PC-3 (cell line): ENCODE data around the gene MRPL43. TPM values are rescaled to one million over a fixed set of nuclear protein-coding genes. Genes with fewer than 3 reads are reported as not detected.

Experiments used
- ATAC-seq: fragments of 200-7000 bp; cut with Tn5 transposase; 2 replicates; pipeline ENCODE4 v1.9.1; 2020; ENCODE audit warnings: mild to moderate bottlenecking, moderate library complexity
- BruUV-seq: library from RNA; stranded (reverse); fragments of 400-500 nt; replicated peaks from 2 replicates; lab custom pipeline; 2021; lab: Mats Ljungman, UMichigan
- CTCF ChIA-PET: fragments of 300-600 bp; sonication (Branson Sonifier 250); formaldehyde crosslinking; loops from one replicate; lab custom pipeline; 2022; ENCODE audit warnings: antibody characterized with exemption; lab: Charles Lee
- POLR2A ChIA-PET: fragments of 300-600 bp; sonication (Branson Sonifier 250); formaldehyde crosslinking; loops from one replicate; lab custom pipeline; 2022; ENCODE audit warnings: antibody characterized with exemption; ENCODE audit not compliant: unreplicated experiment; lab: Charles Lee
- DNase-seq: peaks from one replicate; pipeline ENCODE4 v3.0.0-alpha.2; 2015
- H2AFZ ChIP-seq: fragments of 300-600 bp; sonication (generic); 2 replicates; pipeline ENCODE4 v1.6.0; 2016; ENCODE audit warnings: antibody characterized with exemption, low read length
- H3F3A ChIP-seq: fragments of 300-600 bp; sonication (generic); one replicate; pipeline ENCODE4 v1.6.0; 2017; ENCODE audit warnings: antibody characterized with exemption, low read length, control low read depth, mild to moderate bottlenecking; ENCODE audit not compliant: unreplicated experiment
- H3K27ac ChIP-seq: fragments of 300-600 bp; sonication (generic); 2 replicates; pipeline ENCODE4 v1.5.1; 2016; ENCODE audit warnings: mild to moderate bottlenecking, low read length
- H3K27me3 ChIP-seq: fragments of 300-600 bp; sonication (generic); 2 replicates; pipeline ENCODE4 v1.6.1; 2016; ENCODE audit warnings: low read length, mixed read lengths
- H3K36me3 ChIP-seq: fragments of 300-600 bp; sonication (generic); 2 replicates; pipeline ENCODE4 v1.6.1; 2016; ENCODE audit warnings: low read depth, mixed run types, low read length, mixed read lengths
- H3K4me1 ChIP-seq: fragments of 300-600 bp; sonication (generic); 2 replicates; pipeline ENCODE4 v1.5.1; 2016; ENCODE audit warnings: low read length; ENCODE audit not compliant: insufficient read depth
- H3K4me2 ChIP-seq: fragments of 300-600 bp; sonication (generic); 2 replicates; pipeline ENCODE4 v1.6.0; 2016; ENCODE audit warnings: low read length
- H3K4me3 ChIP-seq: fragments of 300-600 bp; sonication (generic); 2 replicates; pipeline ENCODE4 v1.5.1; 2016; ENCODE audit warnings: mild to moderate bottlenecking, low read length, mixed read lengths
- H3K79me2 ChIP-seq: fragments of 300-600 bp; sonication (generic); 2 replicates; pipeline ENCODE4 v1.6.1; 2017; ENCODE audit warnings: low read length, mixed read lengths
- H3K9ac ChIP-seq: fragments of 300-600 bp; sonication (generic); 2 replicates; pipeline ENCODE4 v1.6.0; 2016; ENCODE audit warnings: mild to moderate bottlenecking, low read length
- H3K9me2 ChIP-seq: fragments of 300-600 bp; sonication (generic); replicated peaks from 2 replicates; pipeline ENCODE4 v1.6.1; 2016; ENCODE audit warnings: mixed run types, low read length, mixed read lengths
- H3K9me3 ChIP-seq: fragments of 300-600 bp; sonication (generic); 2 replicates; pipeline ENCODE4 v1.6.1; 2016; ENCODE audit warnings: low read length, mixed read lengths
- H4K20me1 ChIP-seq: fragments of 300-600 bp; sonication (generic); 2 replicates; pipeline ENCODE4 v1.6.1; 2016; ENCODE audit warnings: low read length, mixed read lengths
- EZH2 ChIP-seq: fragments of 300-600 bp; sonication (generic); IDR thresholded peaks from one replicate; pipeline ENCODE4 v1.6.1; 2017; ENCODE audit warnings: antibody characterized with exemption, mild to moderate bottlenecking, low read length; ENCODE audit not compliant: unreplicated experiment
- EZH2phosphoT487 ChIP-seq: fragments of 300-600 bp; sonication (generic); IDR thresholded peaks from 2 replicates; pipeline ENCODE4 v1.6.1; 2018; ENCODE audit warnings: mild to moderate bottlenecking, antibody characterized with exemption, low read length, borderline replicate concordance
- intact Hi-C: fragments of 100-400 bp; cut with micrococcal nuclease; formaldehyde crosslinking; loops from 2 replicates; pipeline ENCODE4 v1.9.0; 2023
- total RNA-seq: library from RNA; depleted of rRNA; stranded (reverse); fragments of >200 nt; gene quantifications from 2 replicates; pipeline ENCODE4 v1.2.3, GENCODE V29; 2014
- TF ChIP-seq, protein P1 (sequence below): fragments of 300-600 bp; sonication (generic); conservative IDR thresholded peaks from 2 replicates; pipeline ENCODE4 v1.5.1; 2017; ENCODE audit warnings: antibody characterized with exemption, low read depth, mild to moderate bottlenecking, low read length

Gene MRPL43
- total RNA-seq, 1 experiment from 2014 or later = 81.0 TPM

DNA sequence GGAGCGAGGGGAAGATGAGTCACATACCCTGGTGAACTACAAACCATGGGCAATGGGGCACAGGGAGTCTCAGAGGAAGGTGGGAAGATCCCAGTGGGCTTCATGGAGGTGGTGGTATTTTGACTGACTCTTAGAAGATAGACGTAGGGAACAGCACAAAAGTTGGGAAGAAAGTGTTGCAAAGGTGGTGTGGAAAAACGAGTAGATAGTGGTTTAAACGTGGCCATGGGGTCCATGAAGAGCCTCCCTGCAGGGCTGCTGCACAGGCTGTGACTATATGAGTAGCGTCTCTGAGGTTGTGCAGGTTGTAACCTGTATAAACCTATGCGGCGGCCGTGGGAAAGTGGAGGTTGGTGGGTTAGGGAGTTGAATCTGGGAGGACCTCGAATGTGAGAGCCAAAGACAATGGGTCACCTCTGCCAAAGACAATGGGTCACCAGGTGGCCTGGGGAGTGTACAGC, 26.1 kb upstream of the MRPL43 start:
- Histone ChIP-seq H3K4me3 (no peak overlapping the region), H3K9me2 (no peaks in the 10 kb centered on the region), H3K27me3 (no peaks in the 10 kb centered on the region), H4K20me1 (no peaks in the 10 kb centered on the region), H3K9ac (no peak overlapping the region), H3K4me1 (peaks cover 29% of the 10 kb centered on the region), H3F3A (no peaks in the 10 kb centered on the region), H3K9me3 (no peaks in the 10 kb centered on the region), H3K36me3 (no peaks in the 10 kb centered on the region), H2AFZ (peak overlapping the region; percentile 38; the same call in 1 of the 2 replicates), H3K27ac (peak overlapping the region; percentile 29; the same call in 1 of the 2 replicates), H3K79me2 (no peaks in the 10 kb centered on the region), H3K4me2 (peak overlapping the region; percentile 33)
- POLR2A ChIA-PET = no interaction called here
- TF ChIP-seq EZH2phosphoT487 (no peak), EZH2 (no peak)
- TF ChIP-seq, protein P1, sequence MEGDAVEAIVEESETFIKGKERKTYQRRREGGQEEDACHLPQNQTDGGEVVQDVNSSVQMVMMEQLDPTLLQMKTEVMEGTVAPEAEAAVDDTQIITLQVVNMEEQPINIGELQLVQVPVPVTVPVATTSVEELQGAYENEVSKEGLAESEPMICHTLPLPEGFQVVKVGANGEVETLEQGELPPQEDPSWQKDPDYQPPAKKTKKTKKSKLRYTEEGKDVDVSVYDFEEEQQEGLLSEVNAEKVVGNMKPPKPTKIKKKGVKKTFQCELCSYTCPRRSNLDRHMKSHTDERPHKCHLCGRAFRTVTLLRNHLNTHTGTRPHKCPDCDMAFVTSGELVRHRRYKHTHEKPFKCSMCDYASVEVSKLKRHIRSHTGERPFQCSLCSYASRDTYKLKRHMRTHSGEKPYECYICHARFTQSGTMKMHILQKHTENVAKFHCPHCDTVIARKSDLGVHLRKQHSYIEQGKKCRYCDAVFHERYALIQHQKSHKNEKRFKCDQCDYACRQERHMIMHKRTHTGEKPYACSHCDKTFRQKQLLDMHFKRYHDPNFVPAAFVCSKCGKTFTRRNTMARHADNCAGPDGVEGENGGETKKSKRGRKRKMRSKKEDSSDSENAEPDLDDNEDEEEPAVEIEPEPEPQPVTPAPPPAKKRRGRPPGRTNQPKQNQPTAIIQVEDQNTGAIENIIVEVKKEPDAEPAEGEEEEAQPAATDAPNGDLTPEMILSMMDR = no peak
- DNase-seq (no peak), ATAC-seq (no peak)
- no TSS peak for BruUV-seq
- intact Hi-C loops = loop anchor here (1.0 kb wide), 1 partner anchor 15 kb away; no protein-coding TSS in a partner anchor
- CTCF ChIA-PET = no interaction called here

DNA sequence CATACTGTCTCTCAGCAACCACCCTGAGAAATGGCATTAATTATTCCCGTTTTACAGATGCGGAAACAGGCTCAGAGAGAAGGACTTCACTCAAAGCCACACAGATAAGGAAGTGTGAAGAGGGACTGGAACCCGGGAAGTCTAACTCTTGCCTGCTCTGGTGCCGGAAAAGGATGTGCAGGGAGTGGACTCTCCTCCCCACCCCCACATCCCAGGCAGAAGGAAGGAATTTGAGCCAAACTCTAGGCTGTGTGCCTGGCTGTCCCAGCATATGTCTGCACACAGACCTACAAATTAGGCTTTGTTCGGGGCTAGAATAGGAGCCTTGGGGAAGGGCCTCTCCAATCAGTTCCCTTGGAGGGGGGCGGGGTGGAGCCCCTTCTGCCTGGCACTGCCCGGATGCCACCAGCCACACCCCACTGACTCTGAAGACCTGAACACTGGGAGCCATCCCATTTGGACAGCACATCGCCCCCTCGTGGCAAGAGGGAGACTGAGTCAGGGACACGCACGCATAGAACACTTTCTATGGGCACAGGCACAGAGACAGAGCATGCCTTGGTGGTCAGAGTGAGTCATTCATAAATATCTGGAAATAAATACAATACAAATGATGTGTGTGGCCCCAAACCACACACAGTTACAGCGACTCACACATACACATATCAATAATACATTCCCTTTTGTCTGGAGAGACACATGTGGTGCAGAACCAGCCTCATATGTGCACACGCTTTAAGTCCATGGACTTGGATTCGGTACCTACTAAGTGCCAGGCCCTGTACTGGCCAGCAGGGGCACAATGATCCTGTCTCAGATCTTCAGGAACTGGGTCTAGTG, 25.4 kb upstream of the MRPL43 start:
- peak overlapping the region; percentile 29 for H3K27ac ChIP-seq
- DNase-seq (peak; percentile 84), ATAC-seq (peak; percentile 68)
- H3F3A ChIP-seq = no peaks in the 10 kb centered on the region
- POLR2A ChIA-PET = no interaction called here
- no peaks in the 10 kb centered on the region for H3K9me3 ChIP-seq
- intact Hi-C loops = loop anchor here (1.0 kb wide), 1 partner anchor 14 kb away; no protein-coding TSS in a partner anchor
- CTCF ChIA-PET = no interaction called here
- no peaks in the 10 kb centered on the region for H3K9me2 ChIP-seq
- no TSS peak for BruUV-seq
- peak overlapping the region; percentile 33 for H3K4me2 ChIP-seq
- no peak overlapping the region for H3K9ac ChIP-seq
- peak overlapping the region; percentile 38; the same call in 1 of the 2 replicates for H2AFZ ChIP-seq
- no peaks in the 10 kb centered on the region for H4K20me1 ChIP-seq
- TF ChIP-seq EZH2 = no peak
- TF ChIP-seq, protein P1 = peak; percentile 75
- TF ChIP-seq EZH2phosphoT487 = no peak
- H3K27me3 ChIP-seq = no peaks in the 10 kb centered on the region
- no peaks in the 10 kb centered on the region for H3K79me2 ChIP-seq
- peaks cover 29% of the 10 kb centered on the region for H3K4me1 ChIP-seq
- H3K36me3 ChIP-seq = no peaks in the 10 kb centered on the region
- H3K4me3 ChIP-seq = no peak overlapping the region; the same call in 1 of the 2 replicates
